ENCODE measurements around the gene APOD.

- TF ChIP-seq POLR2A (IDR thresholded peaks at IDR 0.05): no peak
- no peak for TF ChIP-seq CTCF (IDR thresholded peaks at IDR 0.05)
- no peak for TF ChIP-seq EP300 (IDR thresholded peaks at IDR 0.05)
- TF ChIP-seq POLR2AphosphoS5 (IDR thresholded peaks at IDR 0.05): no peak
Observed at GRCh38 chr3:195580744-195581443, 2.8 kb downstream of the APOD start.

Data from suprapubic skin (tissue), 4 donors.